Measurements from ENCODE around the gene BYSL.
A peak's percentile ranks its signal among the peaks of the same experiment; 100 is the strongest.

Gene BYSL

DNA sequence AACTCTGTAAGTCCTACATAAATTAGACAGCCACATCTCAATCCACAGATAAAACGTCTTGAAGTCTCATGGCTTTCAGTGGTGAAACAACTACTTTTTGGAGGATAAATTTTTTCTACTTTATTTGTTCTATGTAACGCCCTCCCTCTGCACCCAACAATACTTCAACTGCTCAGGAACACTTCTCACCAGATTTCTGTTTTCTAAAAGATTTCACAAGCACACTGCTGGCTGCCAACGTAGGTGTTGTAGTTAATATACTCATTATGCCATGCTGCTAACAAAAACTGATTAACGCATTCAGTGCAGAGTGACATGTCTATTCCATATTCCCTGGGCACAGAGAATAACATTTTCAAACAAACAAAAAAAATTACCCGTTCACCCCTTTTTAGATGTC, 36.3 kb upstream of the BYSL start:
- H3K27me3 ChIP-seq: no peaks in the 10 kb centered on the region
- no peak overlapping the region for H3K4me2 ChIP-seq
- peaks cover 0 to 9% (median 0%) of the 10 kb centered on the region in 11 experiments; a peak in 2 of 22 replicates for H4K20me1 ChIP-seq
- peaks cover 0 to 59% (median 22%) of the 10 kb centered on the region in 11 experiments; a peak in 13 of 22 replicates for H3K36me3 ChIP-seq
- H3K4me1 ChIP-seq: peaks cover 0 to 4% (median 0%) of the 10 kb centered on the region in 10 experiments; a peak in 2 of 20 replicates
- no peaks in the 10 kb centered on the region for H3K9me3 ChIP-seq (replicated peaks in 1 of 11)
- H3K27ac ChIP-seq: no peak overlapping the region
- TF ChIP-seq Cebpa-rat (IDR thresholded peaks at IDR 0.05): no peak
- H3K9ac ChIP-seq: no peak overlapping the region
- no peak overlapping the region for H3K4me3 ChIP-seq

DNA sequence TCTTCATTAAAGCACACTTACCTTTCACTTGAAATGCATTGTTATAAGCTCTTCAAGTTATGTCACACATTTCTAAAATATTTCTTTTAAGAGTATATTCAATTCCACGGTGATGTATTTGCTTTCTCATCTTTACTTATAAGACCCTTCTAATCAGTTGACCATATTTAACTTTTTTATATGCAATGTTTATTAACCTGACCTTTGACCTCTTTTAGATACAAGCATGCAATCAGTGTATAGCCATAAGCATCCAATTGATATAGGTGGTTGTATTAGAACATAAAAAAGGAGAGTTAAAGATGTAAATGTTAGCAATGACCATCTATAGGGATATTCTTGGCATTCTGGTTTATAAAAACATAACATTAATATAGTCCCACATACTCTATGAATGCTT, 35.4 kb upstream of the BYSL start:
- no peak overlapping the region for H3K4me3 ChIP-seq
- H3K9ac ChIP-seq: no peak overlapping the region
- no peaks in the 10 kb centered on the region for H3K9me3 ChIP-seq (replicated peaks in 1 of 11)
- peaks cover 0 to 4% (median 0%) of the 10 kb centered on the region in 10 experiments; a peak in 5 of 20 replicates for H3K4me1 ChIP-seq
- H3K27ac ChIP-seq: no peak overlapping the region
- no peaks in the 10 kb centered on the region for H3K27me3 ChIP-seq
- peaks cover 0 to 9% (median 0%) of the 10 kb centered on the region in 11 experiments; a peak in 2 of 22 replicates for H4K20me1 ChIP-seq
- peaks cover 0 to 66% (median 26%) of the 10 kb centered on the region in 11 experiments; a peak in 14 of 22 replicates for H3K36me3 ChIP-seq
- no peak for TF ChIP-seq Cebpa-rat (IDR thresholded peaks at IDR 0.05)
- H3K4me2 ChIP-seq: no peak overlapping the region

DNA sequence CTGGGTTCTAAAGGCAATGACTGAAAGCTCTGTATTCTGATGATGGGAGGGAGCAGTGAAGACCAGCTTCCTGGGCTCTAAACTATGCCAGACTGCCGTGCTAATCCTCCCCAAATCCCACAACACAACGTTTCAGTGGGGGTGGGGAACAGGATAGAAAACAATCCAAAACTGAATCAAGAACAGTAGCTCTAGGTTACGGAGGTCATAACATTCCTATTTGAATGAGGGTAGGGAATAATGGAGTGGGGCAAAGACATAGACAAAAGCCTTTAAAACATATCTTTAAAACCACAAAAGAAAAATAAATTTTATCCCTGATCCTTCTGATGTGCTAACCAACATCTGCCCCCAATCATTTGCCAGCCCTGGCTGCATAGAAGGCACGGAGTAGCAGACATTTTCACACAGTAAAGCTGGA, 34.0 kb upstream of the BYSL start:
- no peak overlapping the region for H3K27ac ChIP-seq
- no peaks in the 10 kb centered on the region for H3K9me3 ChIP-seq (replicated peaks in 1 of 11)
- no peak overlapping the region for H3K4me3 ChIP-seq
- peaks cover 0 to 66% (median 33%) of the 10 kb centered on the region in 11 experiments; a peak in 14 of 22 replicates for H3K36me3 ChIP-seq
- no peaks in the 10 kb centered on the region for H3K27me3 ChIP-seq
- peaks cover 0 to 9% (median 0%) of the 10 kb centered on the region in 11 experiments; a peak in 2 of 22 replicates for H4K20me1 ChIP-seq
- TF ChIP-seq Cebpa-rat (IDR thresholded peaks at IDR 0.05): no peak
- H3K4me2 ChIP-seq: no peak overlapping the region
- H3K4me1 ChIP-seq: peaks cover 0 to 17% (median 8%) of the 10 kb centered on the region in 10 experiments; a peak in 13 of 20 replicates
- no peak overlapping the region for H3K9ac ChIP-seq

DNA sequence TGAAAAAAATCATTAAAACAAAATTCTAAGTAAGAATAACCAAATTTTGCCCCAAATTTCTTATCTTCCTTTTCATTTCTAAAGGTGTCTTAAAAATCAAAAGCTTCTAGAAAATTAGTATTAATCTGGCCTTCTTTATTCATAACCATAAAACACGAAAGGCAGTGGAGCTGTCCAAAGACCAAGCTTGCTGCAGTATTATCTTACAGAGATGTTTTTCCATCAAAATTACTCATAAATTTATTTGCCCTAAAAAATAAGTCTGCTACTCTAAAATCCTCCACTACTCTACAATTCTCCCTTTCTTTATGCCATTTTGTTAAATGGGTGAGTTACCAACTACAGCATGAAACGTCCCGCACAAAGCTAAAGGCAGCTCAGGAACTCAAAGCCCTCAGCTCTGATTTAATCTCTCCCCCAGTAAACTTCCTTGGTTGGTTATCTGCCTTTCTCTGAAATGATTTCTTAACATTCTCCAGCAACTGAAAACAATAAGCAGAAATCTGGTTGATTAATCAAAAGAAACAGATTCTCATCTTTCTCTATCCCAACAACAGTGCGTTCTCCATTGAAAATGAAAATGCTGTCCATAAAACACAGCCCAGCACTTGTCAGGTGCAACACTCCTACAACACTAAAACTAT, 28.3 kb upstream of the BYSL start:
- H3K4me2 ChIP-seq: peak overlapping the region; percentile 82 to 99 (median 96); a peak in 21 of 22 replicates
- H3K4me1 ChIP-seq: peaks cover 25 to 58% (median 48%) of the 10 kb centered on the region in 10 experiments
- TF ChIP-seq Cebpa-rat (IDR thresholded peaks at IDR 0.05): no peak
- no peaks in the 10 kb centered on the region for H3K27me3 ChIP-seq
- peak overlapping the region in 7 of 11 experiments; percentile 26 to 96 (median 91); a peak in 9 of 22 replicates for H3K9ac ChIP-seq
- H3K27ac ChIP-seq: peak overlapping the region in 1 of 11 experiments; percentile 95; a peak in 3 of 22 replicates
- peak overlapping the region in 7 of 10 experiments; percentile 19 to 80 (median 75); a peak in 9 of 20 replicates for H3K4me3 ChIP-seq
- H3K9me3 ChIP-seq (replicated peaks in 1 of 11): no peaks in the 10 kb centered on the region
- peaks cover 0 to 9% (median 0%) of the 10 kb centered on the region in 11 experiments; a peak in 3 of 22 replicates for H4K20me1 ChIP-seq
- H3K36me3 ChIP-seq: peaks cover 0 to 30% (median 16%) of the 10 kb centered on the region in 11 experiments; a peak in 10 of 22 replicates

DNA sequence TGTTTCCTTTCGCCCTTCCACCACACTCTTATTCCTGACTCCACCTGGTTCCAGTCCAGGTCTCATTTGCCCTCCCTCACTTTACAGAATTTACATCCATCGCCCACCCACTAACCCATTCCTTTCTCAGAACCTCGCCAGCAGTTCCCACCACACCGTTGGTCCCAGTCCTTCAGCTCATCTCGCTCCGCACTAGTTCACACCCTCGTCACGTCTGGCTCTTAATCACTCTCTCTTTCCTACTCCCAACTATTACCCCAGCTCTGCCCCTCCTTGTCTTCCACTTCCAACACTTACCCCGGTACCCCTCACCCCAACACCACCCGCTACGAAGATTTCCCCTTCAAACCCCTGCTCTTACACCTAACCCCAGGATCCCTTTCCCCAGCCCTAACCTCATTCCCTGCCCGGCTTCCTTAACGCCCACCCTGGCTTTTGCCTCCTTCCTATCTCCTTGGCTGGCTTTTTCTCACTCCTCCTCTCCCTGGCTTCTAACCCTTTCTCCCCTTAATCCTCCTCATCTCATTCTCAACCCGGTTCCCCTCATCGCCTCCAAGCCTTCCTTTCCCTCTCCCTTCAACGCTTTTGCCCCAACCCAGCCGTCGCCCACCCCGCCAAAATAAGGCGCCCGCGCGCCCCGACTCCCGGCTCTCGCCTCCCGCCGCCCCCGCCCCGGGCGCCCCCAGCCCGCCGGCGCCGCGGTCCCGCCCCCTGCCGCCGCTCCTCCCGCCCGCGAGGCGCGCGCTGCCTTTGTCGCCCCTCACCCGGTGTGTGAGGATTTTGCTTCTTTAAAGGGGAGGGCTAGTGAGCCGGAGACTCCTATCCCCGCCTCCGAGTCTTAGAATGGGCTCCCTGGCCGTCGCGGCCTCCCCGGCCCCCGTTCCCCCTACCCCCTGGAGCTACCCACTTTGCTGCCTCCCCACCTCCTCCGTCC, 26.7 kb upstream of the BYSL start:
- peak overlapping the region; percentile 80 to 96 (median 90) for H3K9ac ChIP-seq
- H3K4me1 ChIP-seq: peaks cover 25 to 60% (median 48%) of the 10 kb centered on the region in 10 experiments
- H3K27me3 ChIP-seq: no peaks in the 10 kb centered on the region
- no peaks in the 10 kb centered on the region for H3K9me3 ChIP-seq (replicated peaks in 1 of 11)
- no peak for TF ChIP-seq Cebpa-rat (IDR thresholded peaks at IDR 0.05)
- H4K20me1 ChIP-seq: peaks cover 0 to 9% (median 0%) of the 10 kb centered on the region in 11 experiments; a peak in 3 of 22 replicates
- peak overlapping the region; percentile 82 to 99 (median 96) for H3K4me2 ChIP-seq
- H3K4me3 ChIP-seq: peak overlapping the region; percentile 63 to 80 (median 74)
- H3K36me3 ChIP-seq: peaks cover 0 to 22% (median 12%) of the 10 kb centered on the region in 11 experiments; a peak in 16 of 22 replicates
- H3K27ac ChIP-seq: peak overlapping the region in 10 of 11 experiments; percentile 86 to 98 (median 92); a peak in 20 of 22 replicates

DNA sequence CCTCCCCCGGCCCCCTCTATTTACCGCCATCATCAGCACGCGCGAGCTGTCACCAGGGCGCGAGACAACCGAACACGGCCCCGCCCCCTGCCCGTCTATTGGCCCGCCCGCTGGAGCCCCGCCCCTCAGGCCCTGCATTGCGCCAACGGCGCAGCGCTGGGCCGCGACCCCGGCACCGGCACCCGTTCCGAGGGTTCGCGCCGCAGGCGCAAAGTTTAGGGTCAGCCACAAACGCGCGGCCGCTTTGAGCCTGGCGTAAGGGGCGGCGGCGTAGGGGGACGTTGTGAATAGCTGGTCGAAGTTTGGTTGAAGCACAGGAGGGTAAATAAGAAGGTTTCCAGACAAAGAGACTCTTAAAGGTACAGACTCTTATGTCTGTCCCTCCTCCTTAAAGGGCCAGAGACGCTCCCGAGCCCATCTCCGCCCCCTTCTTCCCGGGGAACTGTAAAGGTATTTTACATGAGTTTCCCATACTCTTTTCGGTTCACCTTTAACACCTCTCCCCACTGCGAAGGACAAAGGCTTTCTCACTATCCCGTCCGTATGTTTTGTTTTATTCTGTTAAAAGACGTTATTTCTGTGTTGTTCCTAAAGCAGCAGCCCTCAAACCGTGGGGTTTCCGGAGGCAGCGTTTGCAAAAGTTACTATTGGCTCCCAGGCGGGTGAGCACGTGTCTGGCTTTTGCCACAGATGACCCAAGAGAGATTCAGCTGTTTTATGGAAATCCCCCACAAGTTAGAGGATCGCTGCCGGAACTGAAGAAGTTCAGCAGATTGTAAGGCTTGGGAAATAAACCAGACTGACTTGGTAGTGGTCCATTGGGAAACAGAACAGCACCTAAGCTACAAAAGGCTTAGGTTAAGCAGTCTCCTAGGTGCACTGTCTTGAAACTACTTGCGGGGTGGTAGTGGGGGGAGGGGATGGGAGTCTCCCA, 25.7 kb upstream of the BYSL start, which contains the start of gene USP49:
TSS of gene USP49 (minus strand) at position 76 of the 934 bp plus-strand sequence. CDS start 88,392 bp downstream, outside the sequence.
- no peaks in the 10 kb centered on the region for H3K27me3 ChIP-seq
- H3K4me2 ChIP-seq: peak within 1 kb of the TSS; percentile 85 to 99 (median 96)
- peaks cover 4 to 24% (median 14%) of the 10 kb centered on the region in 11 experiments; a peak in 18 of 22 replicates for H3K36me3 ChIP-seq
- H3K9ac ChIP-seq: peak within 1 kb of the TSS; percentile 82 to 96 (median 90)
- H3K4me3 ChIP-seq: peak within 1 kb of the TSS; percentile 63 to 80 (median 74)
- H4K20me1 ChIP-seq: peaks cover 0 to 9% (median 0%) of the 10 kb centered on the region in 11 experiments; a peak in 3 of 22 replicates
- peaks cover 25 to 60% (median 48%) of the 10 kb centered on the region in 10 experiments for H3K4me1 ChIP-seq
- H3K9me3 ChIP-seq (replicated peaks in 1 of 11): no peaks in the 10 kb centered on the region
- peak within 1 kb of the TSS; percentile 85 to 98 (median 92) for H3K27ac ChIP-seq
- TF ChIP-seq Cebpa-rat (IDR thresholded peaks at IDR 0.05): peak in 2 of 11 experiments; percentile 37 to 48; a peak in 4 of 22 replicates

DNA sequence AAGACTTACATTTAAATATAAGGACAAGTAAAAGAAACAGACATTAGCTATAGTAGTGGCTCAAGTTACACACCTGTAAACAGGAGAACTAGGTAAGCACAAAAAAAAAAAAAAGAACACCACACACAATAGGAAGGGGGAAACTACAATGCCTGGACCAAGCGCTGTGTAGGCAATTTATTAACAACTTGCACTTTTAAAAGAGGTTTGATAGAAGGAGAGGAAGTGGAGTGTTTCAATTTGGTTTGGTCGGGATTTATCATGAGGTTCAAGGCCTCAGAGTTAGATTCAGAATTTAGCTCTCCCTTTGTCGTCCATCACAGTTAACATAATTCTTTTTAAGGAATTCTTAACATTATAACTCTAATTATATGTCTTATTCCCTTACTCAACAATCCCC, 25.0 kb upstream of the BYSL start:
- Histone ChIP-seq H3K9ac (peak overlapping the region; percentile 82 to 96 (median 90)), H3K4me3 (peak overlapping the region; percentile 63 to 80 (median 74)), H3K9me3 (replicated peaks in 1 of 11) (no peaks in the 10 kb centered on the region), H3K27me3 (no peaks in the 10 kb centered on the region), H3K4me1 (peaks cover 25 to 55% (median 46%) of the 10 kb centered on the region in 10 experiments), H3K36me3 (peaks cover under 1 to 28% (median 20%) of the 10 kb centered on the region in 11 experiments; a peak in 20 of 22 replicates), H3K4me2 (peak overlapping the region; percentile 70 to 95 (median 83)), H4K20me1 (peaks cover 0 to 9% (median 0%) of the 10 kb centered on the region in 11 experiments; a peak in 3 of 22 replicates), H3K27ac (peak overlapping the region; percentile 85 to 98 (median 92); a peak in 21 of 22 replicates)
- TF ChIP-seq Cebpa-rat (IDR thresholded peaks at IDR 0.05): no peak

Measured in BLaER1 treated with 17β-estradiol and CSF1 and Interleukin-3, amounts not matched to agents 10 nM and 100 nM (cell line).